GM21737 (cell line): ENCODE results near the gene UBE2H.
"Not testable (repeated sequence)": the region's sequence is repeated elsewhere in the genome, so short reads cannot be mapped to it uniquely, and the experiment has no call there.

Experiments used
- ATAC-seq: cut with Tn5 transposase; IDR thresholded peaks from one replicate; pipeline ENCODE4 v1.9.1; 2021; ENCODE audit warnings: mild to moderate bottlenecking, moderate library complexity; ENCODE audit not compliant: unreplicated experiment

UBE2H gene

DNA sequence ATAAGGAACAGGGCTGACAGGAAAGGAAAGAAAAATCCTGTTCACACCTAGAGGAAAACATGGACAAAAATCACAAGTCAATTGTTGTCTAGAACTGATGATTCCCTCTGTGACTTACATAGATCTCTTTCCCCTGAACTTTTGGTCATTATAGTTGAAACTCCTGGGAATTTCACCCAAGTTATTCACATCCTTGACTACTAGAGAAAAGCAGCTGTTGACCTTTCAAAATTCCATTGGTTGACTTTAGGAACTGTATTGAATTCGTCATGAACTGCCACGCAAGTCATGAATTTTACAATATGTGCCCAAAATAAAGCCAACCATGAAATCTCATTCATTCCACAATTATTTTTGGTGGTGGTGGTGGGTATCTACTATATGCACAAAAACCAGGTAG, 104.3 kb downstream of the UBE2H start:
- ATAC-seq = no peak

DNA sequence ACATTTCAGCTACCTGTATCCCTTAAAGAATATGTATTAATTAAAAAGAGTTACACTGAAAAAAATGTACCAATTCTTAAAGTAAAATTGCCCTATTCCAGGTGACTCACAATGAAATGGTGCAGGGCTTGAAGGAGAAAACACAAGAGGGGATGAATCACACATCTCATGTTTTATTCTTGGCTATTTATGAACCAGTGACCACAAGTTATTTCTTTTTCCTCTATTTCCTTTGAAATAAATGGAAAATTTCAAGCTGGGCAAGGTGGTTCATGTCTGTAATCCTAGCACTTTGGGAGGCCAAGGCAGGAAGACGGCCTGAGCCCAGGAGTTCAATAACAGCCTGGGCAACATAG, 106.8 kb downstream of the UBE2H start:
- ATAC-seq = no peak

DNA sequence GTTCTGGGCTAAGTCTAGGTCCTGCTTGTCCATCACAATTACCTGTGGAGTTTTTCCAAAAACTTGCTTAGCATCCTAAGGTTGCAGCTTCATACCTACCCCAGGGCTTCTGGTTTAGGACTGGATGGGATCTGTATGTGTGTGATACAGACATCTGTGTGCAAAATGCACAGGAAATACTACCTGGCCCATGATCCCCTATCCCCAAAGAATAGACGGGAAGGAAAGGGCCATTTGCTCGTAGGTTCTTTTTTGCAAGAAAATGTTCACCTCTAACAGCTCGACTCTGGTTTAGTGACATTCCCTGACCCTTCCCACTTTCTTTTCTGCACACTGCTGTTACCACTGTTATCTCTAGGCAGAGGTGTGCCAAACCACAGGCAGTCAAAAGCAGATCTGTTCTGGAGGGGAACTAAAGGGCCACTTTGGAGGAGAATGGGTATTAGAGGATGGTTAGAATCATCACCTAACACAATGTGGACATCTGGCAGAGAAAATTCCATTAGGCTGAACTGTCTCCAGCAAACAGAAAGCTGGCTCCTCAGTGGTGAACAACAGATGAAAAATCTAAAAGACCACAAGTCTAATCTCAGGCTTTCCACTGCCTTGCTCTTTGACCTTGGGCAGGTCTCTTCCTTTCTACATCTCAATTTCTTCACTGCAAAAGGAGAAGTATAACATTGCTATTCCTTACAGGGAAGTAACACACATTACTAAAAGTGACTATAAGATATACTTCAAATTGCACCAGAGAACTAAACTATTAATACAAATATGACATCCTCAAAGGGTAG, 107.4 kb downstream of the UBE2H start:
- no peak for ATAC-seq

DNA sequence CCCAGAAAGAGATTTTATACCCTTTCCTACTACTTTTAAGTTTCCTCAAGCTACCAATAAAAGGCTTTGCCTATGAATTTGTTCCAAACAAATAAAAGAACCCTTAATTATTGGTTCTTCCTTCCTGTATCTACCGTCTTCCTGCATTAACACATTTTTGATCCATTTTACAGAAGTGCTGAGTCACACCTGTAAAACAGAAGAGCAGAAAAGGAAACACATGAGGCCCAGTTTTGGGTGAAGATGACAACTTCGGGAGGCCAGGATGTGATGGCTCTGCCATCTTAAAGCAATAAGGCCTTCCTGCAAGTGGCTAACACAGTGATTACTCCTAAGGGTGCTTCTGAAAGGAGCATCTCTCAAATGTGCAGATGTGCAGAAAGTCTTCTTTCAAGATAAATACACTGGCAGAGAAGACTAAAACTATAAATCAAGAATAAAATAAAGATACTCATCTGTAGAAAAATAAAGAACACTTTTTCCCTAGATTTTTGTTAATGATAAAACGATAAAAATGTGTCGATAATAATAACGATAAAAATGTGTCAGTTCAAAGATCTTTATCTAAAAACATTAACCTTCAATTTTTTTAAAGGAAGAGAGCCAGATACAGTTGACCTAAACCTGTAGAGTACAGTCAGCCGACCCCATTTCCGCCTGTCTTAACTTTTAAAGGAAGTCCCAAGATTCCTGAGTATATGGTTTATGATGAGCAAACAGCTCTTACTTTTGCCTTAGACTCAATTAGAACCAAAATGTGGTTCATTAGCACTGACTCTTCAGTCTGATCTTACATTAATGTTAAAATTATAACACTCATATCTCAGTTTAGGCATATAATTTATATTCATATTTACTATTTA, 108.6 kb downstream of the UBE2H start:
- ATAC-seq = no peak

DNA sequence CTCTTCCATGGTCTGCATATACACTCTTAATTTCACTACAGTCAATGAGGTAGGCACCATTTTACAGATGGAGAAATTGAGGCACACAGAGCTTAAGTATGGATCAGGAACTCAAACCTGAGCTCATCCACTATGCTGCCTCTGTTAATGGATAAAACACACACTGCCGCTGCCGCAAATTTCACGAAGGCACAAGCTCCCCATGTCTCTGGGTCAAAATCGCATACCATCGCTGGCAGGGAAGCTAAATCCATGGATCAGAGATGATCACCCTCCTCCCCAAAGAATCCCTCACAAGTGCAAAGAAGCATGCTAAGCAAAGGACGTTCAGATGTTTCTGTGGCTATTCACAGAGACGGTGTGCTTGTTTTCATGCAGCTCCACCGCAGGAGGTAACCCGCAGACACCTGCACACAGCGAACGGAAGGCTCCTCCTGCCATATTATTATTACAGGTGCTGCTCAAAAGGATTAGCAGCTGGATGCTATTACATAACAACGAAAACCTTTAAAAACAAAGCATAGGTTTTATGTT, 109.3 kb downstream of the UBE2H start:
- ATAC-seq = no peak

DNA sequence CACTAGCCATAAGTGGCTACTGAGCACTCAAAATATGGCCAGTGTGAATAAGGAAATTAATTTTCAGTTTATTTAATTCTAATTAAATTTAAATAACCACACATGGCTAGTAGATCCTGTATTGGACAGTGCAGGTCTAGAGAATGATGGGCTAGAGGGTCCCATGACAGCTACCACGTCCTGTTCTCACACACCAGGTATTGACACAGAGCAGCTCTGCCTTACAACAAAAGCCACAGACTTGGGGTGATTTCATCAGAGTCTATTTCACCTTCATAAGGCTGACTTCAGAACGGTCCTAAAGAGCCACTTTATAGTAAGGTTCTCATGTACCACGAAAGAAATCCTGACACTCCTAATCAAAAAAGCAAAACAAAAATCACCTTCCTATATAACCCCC, 111.3 kb downstream of the UBE2H start:
- no peak for ATAC-seq

DNA sequence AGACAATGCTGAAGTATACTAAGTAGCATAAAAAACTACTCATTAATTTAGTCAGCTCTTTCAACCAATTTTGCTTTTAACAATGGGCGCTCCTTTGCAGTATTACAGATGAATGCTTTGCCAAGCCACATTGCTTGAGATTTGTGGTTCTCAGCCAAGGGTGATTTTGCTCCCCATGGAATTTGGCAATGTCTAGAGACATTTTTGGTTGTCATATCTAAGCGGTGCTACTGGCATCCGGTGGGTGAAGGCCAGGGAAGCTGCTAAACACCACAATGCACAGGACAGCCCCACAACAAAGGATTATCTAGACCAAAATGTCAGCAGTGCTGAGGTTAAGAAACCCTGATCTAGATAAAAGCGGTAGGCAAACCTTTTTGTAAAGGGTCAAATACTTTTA, 112.0 kb downstream of the UBE2H start:
- ATAC-seq = no peak

DNA sequence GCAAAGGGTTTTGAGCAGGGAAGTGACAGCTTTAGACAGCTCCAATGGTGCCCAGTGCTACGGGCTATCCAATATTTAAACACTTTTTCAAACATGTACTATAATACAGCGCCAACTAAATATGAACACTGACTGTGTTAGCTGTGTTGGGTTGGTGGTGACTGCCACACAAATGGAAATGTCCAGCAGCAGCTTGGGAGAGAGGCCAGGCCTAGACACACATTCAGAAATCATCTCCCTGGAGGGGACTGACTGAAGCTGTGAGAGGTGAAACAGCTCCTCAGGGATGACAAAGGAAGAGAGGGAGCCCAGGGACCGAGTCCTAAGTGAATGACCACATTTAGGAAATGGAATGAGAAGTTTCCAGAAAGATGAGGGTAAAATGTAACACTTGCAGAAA, 115.8 kb downstream of the UBE2H start:
- no peak for ATAC-seq

DNA sequence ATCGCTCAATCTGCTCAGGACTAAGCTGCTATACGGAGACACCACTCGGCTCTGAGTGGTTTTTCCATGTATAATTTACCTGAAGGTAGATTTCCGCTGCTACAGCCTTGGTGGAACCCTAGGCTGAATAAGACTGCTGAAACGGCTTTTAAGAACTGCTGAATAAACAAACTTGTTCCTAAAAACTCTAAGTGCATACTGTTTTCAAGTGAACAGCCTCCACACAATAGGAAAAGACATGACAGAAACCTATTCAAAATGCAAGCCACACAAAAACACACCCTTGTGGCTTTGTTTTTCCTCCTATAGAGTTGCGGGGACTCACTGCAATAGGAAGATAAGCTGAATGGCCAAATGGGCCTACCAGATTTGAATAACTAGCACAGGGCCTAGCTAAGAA, 117.2 kb downstream of the UBE2H start:
- ATAC-seq = no peak

DNA sequence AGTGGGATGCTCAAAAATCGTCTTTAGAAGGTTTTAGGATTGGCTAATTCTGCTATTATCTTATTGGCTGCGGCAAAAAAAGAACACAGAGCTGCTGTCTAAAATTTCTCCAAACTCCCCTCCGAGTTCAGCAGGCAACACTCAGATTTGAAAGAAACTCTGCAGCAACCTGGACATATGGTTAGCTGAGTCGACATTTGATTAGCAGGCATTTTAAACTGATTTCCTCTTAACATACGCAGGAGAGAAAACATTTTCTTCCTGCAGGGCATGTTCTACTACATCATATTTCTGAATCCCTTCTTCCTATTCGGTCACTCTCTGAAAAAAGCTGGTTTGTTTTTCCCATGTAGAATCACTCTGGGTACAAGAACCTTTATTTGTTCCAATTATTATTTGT, 119.4 kb downstream of the UBE2H start:
- not testable (repeated sequence) for ATAC-seq

DNA sequence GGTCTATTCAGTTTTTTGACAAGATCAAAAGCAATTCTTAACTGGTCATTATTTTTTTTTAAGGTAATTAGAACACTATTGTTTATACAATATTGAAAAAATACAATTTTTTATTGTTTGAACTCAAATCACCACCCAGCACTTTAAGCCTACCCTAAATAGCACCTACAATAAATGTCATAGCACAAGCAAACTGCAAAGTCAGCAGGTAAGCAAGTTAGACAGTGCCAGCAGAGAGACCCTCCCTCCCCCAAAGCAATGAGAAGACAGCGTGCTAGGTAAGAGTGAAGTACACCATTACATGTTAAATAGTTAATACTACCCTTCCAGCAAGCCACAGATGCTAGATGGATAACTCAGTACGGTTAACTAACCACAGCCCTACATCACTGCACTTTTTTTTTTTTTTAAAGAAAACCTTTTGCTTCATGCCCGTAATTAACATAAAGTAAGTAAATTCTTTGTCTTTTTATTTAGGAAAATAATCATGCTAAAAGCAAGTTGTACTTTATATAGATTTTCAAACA, 120.0 kb downstream of the UBE2H start:
- no peak for ATAC-seq

DNA sequence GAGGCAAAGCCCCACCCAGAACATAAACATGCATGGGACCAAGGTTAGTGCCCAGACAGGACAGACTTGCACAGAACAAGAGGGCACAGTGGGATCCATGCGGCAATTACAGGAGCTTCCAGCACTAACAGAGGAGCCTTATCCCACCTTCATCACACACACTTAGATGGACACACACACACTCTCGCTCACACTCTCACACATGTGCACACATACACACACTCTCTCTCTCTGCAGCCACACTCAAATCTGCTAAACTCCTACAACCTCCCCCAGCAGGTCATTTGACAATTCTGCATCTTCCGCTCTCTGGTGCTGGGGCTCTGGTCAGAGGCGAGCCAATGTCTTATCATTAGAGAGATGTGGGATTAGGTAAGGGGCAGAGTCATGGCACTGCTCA, 120.5 kb downstream of the UBE2H start:
- ATAC-seq = no peak

DNA sequence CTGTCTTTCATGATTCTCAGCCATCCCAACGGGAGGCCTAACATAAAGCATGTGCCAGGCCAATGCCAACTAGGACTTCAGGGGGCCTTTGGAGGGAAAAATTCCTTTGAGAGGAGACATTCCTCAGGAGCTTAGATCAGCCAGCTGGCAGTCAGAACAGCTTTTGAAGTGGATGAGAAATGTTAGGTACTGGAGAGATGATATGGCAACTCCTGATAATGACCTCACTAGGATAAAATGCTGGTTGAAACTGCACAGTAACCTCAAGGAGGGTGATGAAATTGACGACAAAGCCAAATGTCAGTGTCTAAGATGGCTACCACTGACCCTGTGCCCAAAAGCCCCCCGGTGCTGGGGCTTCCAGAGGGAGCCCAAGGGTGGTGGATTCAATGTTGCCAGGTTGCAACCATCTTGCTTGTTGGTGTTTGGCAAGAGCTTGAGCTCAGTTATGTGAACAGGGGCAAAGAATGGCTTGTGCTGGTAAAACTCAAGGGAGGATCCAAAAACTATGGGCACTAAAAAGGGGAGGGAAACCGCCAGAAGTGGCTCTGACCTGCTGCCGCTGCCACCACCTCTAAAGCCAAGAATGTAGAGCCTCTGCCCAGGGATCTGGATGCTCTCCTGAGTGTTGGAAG, 121.2 kb downstream of the UBE2H start:
- ATAC-seq = no peak

DNA sequence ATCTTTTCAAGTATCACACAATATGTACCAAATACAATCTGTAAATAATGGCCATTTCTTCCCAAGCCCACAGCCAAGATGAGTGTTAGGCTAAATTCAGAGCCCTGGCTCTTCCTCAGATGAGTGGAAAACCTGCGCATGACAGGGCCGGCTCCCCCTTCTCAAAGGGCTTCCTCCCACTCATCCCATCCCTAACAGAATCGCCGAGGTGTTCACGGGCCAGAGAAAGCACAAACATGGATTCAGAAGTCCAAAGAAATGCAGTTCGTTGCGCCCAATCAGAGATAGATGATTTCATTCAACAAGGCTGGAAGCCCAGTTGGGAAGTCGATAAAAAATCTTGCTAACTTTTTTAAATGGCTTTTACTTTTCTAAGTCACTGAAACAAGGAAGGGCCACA, 121.8 kb downstream of the UBE2H start:
- ATAC-seq = no peak

DNA sequence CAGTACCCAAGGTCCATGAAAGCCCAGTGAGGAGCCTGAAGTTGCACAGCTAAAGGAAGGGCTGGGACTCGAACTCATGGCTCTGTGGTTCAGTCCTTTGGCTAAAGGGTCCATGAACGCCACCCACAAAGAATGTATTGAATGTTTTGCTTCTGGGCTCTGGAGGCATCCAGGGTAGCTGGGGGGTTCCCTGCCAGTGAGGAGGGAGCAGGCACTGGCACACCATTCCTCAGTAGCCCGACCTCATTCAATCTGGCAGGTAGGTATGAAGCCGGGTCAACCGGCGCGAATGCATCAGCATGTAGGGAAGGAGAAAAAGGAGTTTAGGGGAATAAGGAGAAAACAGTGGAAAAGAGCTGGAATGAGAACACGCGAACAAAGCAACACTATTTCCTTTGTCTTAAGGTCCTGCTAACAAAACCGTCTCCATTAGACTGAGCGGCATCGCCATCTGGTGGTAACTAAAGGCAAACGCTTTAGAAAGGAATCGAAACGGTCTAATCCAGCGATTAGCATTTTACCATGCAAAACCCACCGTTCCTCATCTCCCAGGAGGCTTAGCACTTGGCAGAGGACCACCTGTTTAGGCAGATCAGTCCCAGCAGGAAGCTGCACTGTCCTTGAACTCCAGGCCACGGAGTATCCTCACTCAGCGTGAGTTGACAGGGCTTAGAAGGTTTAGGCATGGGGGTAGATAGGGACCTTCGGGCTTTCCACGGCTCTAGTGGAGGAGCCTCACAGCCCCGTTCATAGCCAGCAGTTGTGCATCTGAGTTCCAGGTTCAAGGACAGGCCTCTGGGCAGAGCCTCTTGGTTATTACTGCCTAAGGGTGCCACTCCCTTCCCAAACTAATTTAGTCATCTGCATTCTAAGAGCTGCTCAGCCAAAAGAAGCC, 122.8 kb downstream of the UBE2H start:
- no peak for ATAC-seq

DNA sequence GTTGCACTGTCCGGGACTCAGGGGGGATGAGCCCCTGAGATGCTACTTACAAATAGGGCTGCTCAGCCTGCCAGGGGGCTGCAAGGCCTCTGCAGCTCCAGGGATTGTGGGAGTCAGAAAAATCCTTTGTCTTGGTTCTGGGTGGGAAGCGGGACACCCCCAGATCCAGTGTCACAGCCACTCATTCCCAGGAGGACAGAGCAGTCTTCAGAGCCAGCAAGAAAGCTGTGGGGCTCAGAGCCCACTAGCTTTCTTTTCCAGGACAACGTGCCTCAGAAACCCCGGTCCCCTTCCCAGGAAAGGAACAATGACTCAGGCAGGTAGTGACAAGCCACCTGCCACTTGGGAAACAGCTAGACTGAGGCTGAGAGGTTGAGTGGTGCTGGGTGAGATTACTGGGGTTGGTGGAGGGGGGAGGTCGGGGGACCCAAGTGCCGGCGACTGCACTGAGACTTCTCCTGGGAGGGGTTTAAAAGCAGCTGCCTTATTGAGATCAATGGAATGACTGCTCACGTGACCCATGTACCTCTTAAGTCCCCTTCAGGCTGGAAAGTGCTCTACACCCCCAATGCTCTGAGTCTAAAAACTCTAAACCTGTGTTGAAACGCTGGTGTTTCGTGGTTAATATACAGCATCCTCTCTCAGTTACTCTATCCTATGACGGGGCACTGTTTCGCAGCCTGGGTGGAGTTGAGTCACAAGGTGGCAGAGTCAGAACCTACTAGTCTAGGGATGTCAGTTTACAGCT, 123.6 kb downstream of the UBE2H start:
- ATAC-seq = no peak

DNA sequence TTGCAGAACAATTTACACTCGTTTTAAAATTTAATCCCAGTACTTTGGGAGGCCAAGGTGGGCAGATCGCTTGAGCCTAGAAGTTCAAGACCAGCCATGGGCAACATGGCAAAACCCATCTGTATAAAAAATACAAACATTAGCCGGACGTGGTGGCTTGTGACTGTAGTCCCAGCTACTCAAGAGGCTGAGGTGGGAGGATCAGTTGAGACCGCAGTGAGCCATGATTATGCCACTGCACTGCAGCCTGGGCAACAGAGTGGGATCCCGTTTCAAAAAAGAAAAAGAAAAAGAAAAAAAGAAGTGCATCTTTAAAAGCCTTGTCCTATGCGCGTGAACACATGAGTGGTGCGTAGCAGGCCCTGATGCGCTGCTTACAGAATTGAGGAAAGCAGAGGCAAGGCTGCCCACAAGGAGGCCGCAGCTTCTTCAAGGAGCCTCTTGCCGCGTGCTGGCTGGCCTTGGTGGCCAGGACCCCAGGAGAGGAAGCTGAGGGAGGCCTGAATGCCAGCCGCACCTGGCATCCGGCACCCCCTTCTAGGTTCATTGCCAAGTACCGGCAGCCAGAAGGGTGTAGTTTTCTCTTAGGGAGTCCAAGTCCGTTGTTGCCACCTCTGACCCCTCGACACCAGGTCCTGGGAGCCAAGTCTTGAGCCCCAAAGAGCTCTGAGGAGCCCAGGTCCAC, 124.5 kb downstream of the UBE2H start:
- ATAC-seq = no peak

DNA sequence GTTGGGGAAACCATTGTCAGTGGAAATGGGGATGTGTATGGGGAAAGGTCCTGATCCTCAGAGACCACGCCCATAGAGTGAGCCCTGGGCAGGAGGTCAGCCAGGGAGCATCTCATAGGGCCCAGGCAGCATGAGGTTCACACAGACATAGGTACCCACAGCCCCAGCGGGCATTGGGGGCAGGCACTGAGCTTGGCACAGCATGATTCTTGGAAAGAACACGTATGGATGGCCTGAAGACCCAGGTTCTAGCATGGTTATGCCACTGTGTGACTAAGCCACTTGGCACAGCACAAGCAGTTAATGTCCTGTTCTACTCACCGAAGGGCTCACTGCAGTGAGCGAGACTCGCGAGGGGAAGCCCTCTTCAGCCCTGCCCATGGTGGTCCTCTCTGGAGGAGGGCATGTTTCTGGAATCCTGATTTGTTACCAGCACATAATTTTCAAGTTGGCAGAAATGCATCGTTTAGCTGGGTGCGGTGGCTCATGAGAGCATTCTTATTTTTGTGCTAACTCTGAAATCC, 125.2 kb downstream of the UBE2H start:
- ATAC-seq = no peak

DNA sequence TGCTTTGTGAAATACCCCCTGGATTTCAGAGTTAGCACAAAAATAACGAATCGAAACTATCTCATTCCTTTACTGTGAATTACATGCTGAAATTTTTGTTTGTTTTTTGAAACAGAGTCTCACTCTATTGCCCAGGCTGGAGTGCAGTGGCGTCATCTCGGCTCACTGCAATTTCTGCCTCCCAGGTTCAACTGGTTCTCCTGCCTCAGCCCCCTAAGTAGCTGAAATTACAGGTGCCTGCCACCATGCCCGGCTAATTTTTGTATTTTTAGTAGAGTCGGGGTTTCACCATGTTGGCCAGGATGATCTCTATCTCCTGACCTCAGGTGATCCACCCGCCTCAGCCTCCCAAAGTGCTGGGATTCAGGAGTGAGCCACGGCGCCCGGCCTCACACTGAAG, 125.9 kb downstream of the UBE2H start:
- not testable (repeated sequence) for ATAC-seq
